ENCODE results near the gene WNT11.

DNA sequence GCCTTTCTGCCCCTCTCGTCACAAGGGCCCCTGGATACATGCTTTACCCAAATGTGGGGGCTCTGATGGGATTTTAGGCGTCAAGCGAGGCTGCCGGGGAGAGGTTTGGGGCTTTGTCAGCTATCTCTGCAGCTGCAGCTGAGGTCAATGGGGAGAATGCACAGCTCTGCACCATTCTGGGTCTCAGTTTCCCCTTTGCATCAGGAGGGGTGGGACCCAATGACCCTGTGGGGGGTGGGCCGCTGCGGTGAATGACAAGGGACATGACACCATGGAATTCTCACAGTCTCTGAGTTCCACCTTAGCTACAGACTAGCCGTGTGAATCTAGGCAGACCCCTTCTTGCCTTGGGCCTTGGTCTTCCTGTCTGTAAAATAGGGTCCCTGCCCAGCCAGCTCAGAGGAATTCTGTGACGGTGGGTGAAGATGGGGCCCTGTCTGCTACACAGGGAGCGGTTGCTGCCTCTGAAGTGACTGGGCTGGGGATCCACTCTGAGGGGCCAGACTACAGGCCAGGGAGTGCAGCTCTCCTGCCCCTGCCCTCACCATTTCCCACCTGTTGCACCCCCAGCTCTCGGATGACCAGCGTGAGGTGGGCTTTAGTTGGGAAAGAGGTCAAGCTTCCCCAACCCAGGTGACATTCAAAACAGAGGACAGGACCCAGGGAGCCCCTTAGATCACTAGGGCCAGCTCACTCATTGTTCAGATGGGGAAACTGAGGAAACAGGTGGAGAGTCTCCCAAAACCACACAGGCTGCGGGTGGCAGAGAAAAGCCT lies 35.9 kb upstream of the WNT11 start:
- no peak for TF ChIP-seq GATA2 (IDR thresholded peaks at IDR 0.05; ENCODE audit: low read depth, low read length)
- no peak for TF ChIP-seq GATA3 (IDR thresholded peaks at IDR 0.05; ENCODE audit: low read depth, low read length)
